ENCODE data around the gene ERP27. TPM values are rescaled to one million over a fixed set of nuclear protein-coding genes. Genes with fewer than 3 reads are reported as not detected.

ERP27 gene
- total and polyA plus RNA-seq, 2 of the 8 experiments (the other 6 are each of a cell fraction or from before 2014, with no cell fraction given): not detected

DNA sequence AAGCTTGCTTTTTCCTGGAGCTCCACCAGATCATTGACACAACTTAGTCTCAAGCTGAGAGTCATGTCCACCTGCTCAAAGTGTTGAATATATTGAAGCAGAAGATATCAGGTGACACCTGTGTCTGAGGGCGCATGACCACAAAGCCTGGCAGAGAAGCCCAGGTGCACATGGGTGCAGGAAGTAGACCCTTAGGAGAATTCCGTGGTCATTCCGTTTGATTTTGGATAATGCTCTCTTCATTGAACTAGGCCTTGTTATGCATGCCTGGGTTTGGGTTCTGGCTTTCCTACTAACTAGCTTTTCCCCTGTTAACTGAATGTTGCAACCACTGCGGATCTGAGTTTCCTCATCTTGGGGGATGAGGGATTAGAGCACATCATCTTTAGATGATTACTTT is 15.9 kb upstream of the ERP27 start (continued):
- TF ChIP-seq CHD7 (IDR thresholded peaks at IDR 0.05; ENCODE audit: insufficient replicate concordance, low read length) (no peak), POLR2AphosphoS5 (IDR thresholded peaks at IDR 0.05; ENCODE audit: low read depth, low read length) (no peak), JUN (IDR thresholded peaks at IDR 0.05; ENCODE audit: low read depth, low read length) (no peak), SAP30 (IDR thresholded peaks at IDR 0.05; ENCODE audit: insufficient read depth, insufficient replicate concordance, low read length) (no peak), SIX5 (IDR thresholded peaks at IDR 0.05; ENCODE audit: low read depth, low read length) (no peak), PHF8 (conservative IDR thresholded peaks at IDR 0.05; ENCODE audit: low read depth, low read length) (no peak), KDM1A (IDR thresholded peaks at IDR 0.05; ENCODE audit: borderline replicate concordance, low read length) (no peak), BACH1 (IDR thresholded peaks at IDR 0.05; ENCODE audit: low read length) (no peak)
- TF ChIP-seq, protein P1, sequence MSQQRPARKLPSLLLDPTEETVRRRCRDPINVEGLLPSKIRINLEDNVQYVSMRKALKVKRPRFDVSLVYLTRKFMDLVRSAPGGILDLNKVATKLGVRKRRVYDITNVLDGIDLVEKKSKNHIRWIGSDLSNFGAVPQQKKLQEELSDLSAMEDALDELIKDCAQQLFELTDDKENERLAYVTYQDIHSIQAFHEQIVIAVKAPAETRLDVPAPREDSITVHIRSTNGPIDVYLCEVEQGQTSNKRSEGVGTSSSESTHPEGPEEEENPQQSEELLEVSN (IDR thresholded peaks at IDR 0.05): no peak
- TF ChIP-seq, protein P2, sequence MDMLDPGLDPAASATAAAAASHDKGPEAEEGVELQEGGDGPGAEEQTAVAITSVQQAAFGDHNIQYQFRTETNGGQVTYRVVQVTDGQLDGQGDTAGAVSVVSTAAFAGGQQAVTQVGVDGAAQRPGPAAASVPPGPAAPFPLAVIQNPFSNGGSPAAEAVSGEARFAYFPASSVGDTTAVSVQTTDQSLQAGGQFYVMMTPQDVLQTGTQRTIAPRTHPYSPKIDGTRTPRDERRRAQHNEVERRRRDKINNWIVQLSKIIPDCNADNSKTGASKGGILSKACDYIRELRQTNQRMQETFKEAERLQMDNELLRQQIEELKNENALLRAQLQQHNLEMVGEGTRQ (IDR thresholded peaks at IDR 0.05; ENCODE audit: low read length): no peak

Measured in H1 (cell line).